ENCODE data around the gene RNF166.

Gene RNF166

DNA sequence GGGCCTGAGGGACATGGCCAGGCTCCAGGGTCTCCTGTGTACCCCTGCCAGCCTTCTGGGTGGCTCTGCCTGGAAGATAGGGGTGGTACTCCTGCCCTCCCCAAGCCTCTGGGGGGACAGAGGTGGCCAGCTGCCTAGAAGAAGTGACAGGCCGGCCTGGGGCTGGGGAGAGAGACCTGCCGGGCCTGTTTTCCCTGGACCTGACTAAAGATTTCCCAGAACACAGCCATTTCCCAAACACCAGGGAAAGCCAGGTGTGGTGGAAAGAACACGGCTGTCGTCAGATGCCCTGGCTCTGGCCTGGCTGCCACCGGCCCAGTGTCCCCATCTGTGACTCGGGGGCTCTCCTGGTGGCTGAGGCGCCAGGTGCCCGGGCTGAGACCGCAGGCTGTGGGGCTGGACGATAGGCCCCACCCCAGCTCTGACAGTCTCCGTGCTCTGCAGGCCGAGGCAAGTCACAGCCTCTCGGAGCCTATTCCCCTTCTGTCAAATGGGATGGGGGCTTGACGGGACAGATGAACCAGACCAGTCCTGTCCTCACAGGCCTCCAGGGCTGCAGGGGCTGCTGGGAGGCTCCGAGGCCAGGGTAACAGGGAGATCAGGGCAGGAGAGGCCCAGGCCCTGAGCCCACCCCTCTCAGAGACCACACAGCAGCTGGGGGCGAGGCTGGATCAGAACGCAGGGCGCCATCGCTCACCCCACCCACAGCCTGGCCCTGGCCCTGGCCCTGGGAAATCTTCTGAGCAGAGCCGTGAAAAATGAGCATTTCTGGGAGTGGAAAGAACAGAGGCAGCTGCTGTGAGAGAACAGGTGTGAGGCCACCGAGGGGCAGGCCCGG is 33.1 kb upstream of the RNF166 start:
- WGBS, 2 experiments: 89% methylated on average over 22 of the region's 22 CpGs
- Histone ChIP-seq H3K27me3 (ENCODE audit: control insufficient read depth, insufficient read depth, low read length, poor library complexity, severe bottlenecking) (no peaks in the 10 kb centered on the region), H3K4me1 (ENCODE audit: control insufficient read depth, insufficient read depth, low read length) (peaks cover 8% of the 10 kb centered on the region), H3K9me3 (ENCODE audit: control insufficient read depth, low read length) (no peaks in the 10 kb centered on the region), H3K27ac (ENCODE audit: insufficient read depth, low read depth, low read length, poor library complexity, severe bottlenecking) (no peak overlapping the region), H3K36me3 (ENCODE audit: control insufficient read depth, insufficient read depth, low read length) (no peaks in the 10 kb centered on the region), H3K4me3 (ENCODE audit: insufficient read depth, low read depth, low read length) (no peak overlapping the region)

DNA sequence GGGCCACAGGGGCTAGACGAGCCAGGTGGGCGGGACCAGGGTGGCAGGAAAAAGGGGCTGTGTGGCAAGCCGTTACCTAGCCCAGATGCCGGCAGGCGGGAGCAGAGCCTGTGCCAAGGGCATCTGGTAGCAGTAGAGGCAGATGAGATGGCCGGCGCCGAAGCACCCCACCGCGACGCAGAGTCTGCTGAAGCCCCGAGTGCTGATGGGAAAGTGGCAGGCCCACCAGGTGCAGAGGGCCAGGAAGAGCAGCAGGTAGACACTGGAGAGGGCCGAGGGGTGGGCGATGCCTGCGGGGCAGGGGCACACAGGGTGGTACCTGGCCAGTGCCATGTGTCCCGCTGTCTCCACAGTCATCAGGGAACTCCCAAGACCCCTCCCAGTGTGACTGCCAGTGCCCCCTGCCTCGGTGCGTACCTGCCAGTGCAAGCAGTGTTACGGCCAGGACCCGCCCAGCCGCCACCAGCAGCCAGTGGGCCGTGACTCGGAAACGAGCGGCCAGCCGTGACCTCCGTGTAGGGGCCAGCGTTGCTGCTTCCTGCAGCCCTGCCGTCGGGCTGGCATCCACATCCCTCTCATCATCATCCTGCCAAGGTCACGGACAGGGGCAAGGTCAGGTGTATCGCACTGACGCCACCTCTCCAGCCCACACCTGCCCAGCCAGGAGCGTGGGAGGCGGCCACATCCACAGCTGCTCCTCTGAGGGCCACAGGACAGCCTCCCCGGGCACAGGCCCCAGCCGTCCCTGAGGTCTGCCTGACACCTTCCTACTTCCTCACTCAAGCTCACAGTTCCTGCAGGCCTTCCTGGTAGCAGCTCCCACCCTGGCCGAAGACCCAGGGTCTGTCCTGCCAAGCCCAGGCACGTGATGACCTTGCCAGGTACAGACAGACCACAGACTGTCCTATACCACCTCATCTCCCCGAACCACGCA is 32.2 kb upstream of the RNF166 start:
- Histone ChIP-seq H3K4me3 (ENCODE audit: insufficient read depth, low read depth, low read length) (no peak overlapping the region), H3K36me3 (ENCODE audit: control insufficient read depth, insufficient read depth, low read length) (no peaks in the 10 kb centered on the region), H3K9me3 (ENCODE audit: control insufficient read depth, low read length) (no peaks in the 10 kb centered on the region), H3K4me1 (ENCODE audit: control insufficient read depth, insufficient read depth, low read length) (peaks cover under 1% of the 10 kb centered on the region), H3K27me3 (ENCODE audit: control insufficient read depth, insufficient read depth, low read length, poor library complexity, severe bottlenecking) (no peaks in the 10 kb centered on the region), H3K27ac (ENCODE audit: insufficient read depth, low read depth, low read length, poor library complexity, severe bottlenecking) (no peak overlapping the region)
- WGBS, 2 experiments: 93 to 95% methylated on average over 41 of the region's 41 CpGs

DNA sequence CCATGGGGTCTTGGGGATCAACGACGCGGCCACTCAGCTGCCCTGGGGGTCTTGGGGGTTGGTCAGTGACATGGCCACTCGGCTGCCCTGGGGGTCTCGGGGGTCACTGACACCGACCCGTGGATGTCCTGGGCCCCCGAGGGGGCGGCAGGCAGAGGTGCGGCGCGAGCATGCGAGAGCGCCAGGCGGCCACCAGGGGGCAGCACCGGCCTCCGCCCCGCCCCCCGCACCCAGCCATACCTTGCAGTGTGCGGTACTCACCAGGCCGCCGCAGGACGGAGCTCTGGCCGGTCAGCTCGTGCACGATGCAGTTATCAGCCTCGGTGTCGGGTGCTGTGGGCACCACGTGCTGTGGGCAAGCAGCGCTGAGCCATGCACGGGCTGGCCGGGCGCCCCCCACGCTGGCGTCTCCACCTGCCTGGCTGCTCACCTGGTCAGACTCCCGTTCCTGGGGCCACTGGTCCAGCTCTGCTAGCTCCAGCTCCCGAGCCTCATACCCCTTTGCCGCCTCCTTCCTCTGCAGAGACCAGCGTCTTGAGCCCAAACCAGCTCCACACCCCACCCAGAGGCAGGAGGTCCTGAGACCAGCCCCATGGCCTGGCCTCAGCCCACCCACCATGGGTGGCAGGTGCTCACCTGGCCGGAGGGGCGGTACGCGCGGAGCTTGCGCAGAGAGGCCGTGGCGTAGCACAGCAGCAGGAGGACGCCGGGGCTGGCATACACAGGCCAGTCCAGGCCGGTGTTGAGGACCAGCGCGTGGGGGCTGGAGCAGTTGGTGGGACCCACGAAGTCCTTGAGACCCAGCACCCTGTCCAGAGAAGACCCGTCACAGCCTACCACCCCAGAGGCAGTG is 31.3 kb upstream of the RNF166 start:
- H3K27ac ChIP-seq (ENCODE audit: insufficient read depth, low read depth, low read length, poor library complexity, severe bottlenecking): no peak overlapping the region
- H3K4me1 ChIP-seq (ENCODE audit: control insufficient read depth, insufficient read depth, low read length): no peaks in the 10 kb centered on the region
- H3K9me3 ChIP-seq (ENCODE audit: control insufficient read depth, low read length): no peaks in the 10 kb centered on the region
- H3K36me3 ChIP-seq (ENCODE audit: control insufficient read depth, insufficient read depth, low read length): no peaks in the 10 kb centered on the region
- 41 to 42% methylated on average over 54 of the region's 54 CpGs for WGBS, 2 experiments
- no peaks in the 10 kb centered on the region for H3K27me3 ChIP-seq (ENCODE audit: control insufficient read depth, insufficient read depth, low read length, poor library complexity, severe bottlenecking)
- no peak overlapping the region for H3K4me3 ChIP-seq (ENCODE audit: insufficient read depth, low read depth, low read length)

GRCh38 chr16:88736496-88736895 is 30.3 kb upstream of the RNF166 start:
- Histone ChIP-seq H3K36me3 (ENCODE audit: control insufficient read depth, insufficient read depth, low read length) (no peaks in the 10 kb centered on the region), H3K27ac (ENCODE audit: insufficient read depth, low read depth, low read length, poor library complexity, severe bottlenecking) (no peak overlapping the region), H3K4me3 (ENCODE audit: insufficient read depth, low read depth, low read length) (no peak overlapping the region), H3K4me1 (ENCODE audit: control insufficient read depth, insufficient read depth, low read length) (no peaks in the 10 kb centered on the region), H3K27me3 (ENCODE audit: control insufficient read depth, insufficient read depth, low read length, poor library complexity, severe bottlenecking) (no peaks in the 10 kb centered on the region), H3K9me3 (ENCODE audit: control insufficient read depth, low read length) (no peaks in the 10 kb centered on the region)
- WGBS, 2 experiments: 93 to 96% methylated on average over 21 of the region's 21 CpGs

DNA sequence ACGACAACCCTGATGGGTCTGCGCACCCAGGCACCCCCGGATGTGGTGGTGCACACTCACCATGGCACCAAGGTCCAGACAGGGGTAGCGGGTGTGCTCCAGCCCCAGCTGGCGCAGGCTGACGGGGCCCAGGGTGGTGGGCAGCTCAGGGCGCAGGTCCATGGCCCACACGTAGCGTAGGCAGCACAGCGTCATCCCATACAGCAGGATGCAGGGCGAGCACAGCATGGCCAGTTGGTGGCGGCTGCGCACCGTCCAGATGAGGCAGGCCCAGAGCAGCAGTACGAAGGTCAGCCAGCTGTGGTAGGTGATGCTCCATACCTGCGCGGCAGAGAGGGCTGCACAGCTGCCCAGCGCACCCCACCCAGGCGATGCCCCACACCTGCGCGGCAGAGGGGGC is 29.9 kb upstream of the RNF166 start:
- H3K36me3 ChIP-seq (ENCODE audit: control insufficient read depth, insufficient read depth, low read length): no peaks in the 10 kb centered on the region
- H3K27ac ChIP-seq (ENCODE audit: insufficient read depth, low read depth, low read length, poor library complexity, severe bottlenecking): no peak overlapping the region
- no peak overlapping the region for H3K4me3 ChIP-seq (ENCODE audit: insufficient read depth, low read depth, low read length)
- 95 to 96% methylated on average over 21 of the region's 21 CpGs for WGBS, 2 experiments
- H3K4me1 ChIP-seq (ENCODE audit: control insufficient read depth, insufficient read depth, low read length): no peaks in the 10 kb centered on the region
- no peaks in the 10 kb centered on the region for H3K27me3 ChIP-seq (ENCODE audit: control insufficient read depth, insufficient read depth, low read length, poor library complexity, severe bottlenecking)
- no peaks in the 10 kb centered on the region for H3K9me3 ChIP-seq (ENCODE audit: control insufficient read depth, low read length)

DNA sequence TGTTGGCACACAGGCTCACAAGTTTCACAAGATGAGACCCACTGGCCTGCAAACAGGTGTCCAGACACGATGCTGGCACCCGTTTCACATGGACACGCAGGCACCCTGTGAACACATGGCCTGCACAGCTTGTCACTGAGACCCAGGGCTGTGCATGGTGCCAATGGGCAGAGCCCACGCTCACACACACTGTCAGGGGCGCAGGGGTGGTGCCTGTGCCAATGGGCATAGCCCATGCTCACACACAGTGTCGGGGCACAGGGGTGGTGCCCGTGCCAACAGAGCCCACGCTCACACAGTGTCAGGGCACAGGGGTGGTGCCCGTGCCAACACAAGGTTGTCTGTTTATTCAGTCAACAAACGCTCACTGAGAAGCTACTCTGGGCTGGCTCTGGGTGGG is 29.4 kb upstream of the RNF166 start:
- H3K4me1 ChIP-seq (ENCODE audit: control insufficient read depth, insufficient read depth, low read length): no peaks in the 10 kb centered on the region
- H3K36me3 ChIP-seq (ENCODE audit: control insufficient read depth, insufficient read depth, low read length): no peaks in the 10 kb centered on the region
- no peaks in the 10 kb centered on the region for H3K9me3 ChIP-seq (ENCODE audit: control insufficient read depth, low read length)
- 93 to 95% methylated on average over 10 of the region's 10 CpGs for WGBS, 2 experiments
- no peak overlapping the region for H3K4me3 ChIP-seq (ENCODE audit: insufficient read depth, low read depth, low read length)
- H3K27me3 ChIP-seq (ENCODE audit: control insufficient read depth, insufficient read depth, low read length, poor library complexity, severe bottlenecking): no peaks in the 10 kb centered on the region
- H3K27ac ChIP-seq (ENCODE audit: insufficient read depth, low read depth, low read length, poor library complexity, severe bottlenecking): no peak overlapping the region

GRCh38 chr16:88735121-88735520 is 28.9 kb upstream of the RNF166 start:
- Histone ChIP-seq H3K4me3 (ENCODE audit: insufficient read depth, low read depth, low read length) (no peak overlapping the region), H3K4me1 (ENCODE audit: control insufficient read depth, insufficient read depth, low read length) (no peaks in the 10 kb centered on the region), H3K27me3 (ENCODE audit: control insufficient read depth, insufficient read depth, low read length, poor library complexity, severe bottlenecking) (no peaks in the 10 kb centered on the region), H3K9me3 (ENCODE audit: control insufficient read depth, low read length) (no peaks in the 10 kb centered on the region), H3K27ac (ENCODE audit: insufficient read depth, low read depth, low read length, poor library complexity, severe bottlenecking) (no peak overlapping the region), H3K36me3 (ENCODE audit: control insufficient read depth, insufficient read depth, low read length) (no peaks in the 10 kb centered on the region)
- 93% methylated on average over 16 of the region's 16 CpGs for WGBS, 2 experiments

- WGBS, 2 experiments: 94 to 95% methylated on average over 23 of the region's 23 CpGs
- no peak overlapping the region for H3K4me3 ChIP-seq (ENCODE audit: insufficient read depth, low read depth, low read length)
- H3K27me3 ChIP-seq (ENCODE audit: control insufficient read depth, insufficient read depth, low read length, poor library complexity, severe bottlenecking): no peaks in the 10 kb centered on the region
- no peaks in the 10 kb centered on the region for H3K9me3 ChIP-seq (ENCODE audit: control insufficient read depth, low read length)
- no peaks in the 10 kb centered on the region for H3K36me3 ChIP-seq (ENCODE audit: control insufficient read depth, insufficient read depth, low read length)
- no peaks in the 10 kb centered on the region for H3K4me1 ChIP-seq (ENCODE audit: control insufficient read depth, insufficient read depth, low read length)
- no peak overlapping the region for H3K27ac ChIP-seq (ENCODE audit: insufficient read depth, low read depth, low read length, poor library complexity, severe bottlenecking)
Observed at GRCh38 chr16:88734361-88734728, 28.1 kb upstream of the RNF166 start.

- Histone ChIP-seq H3K27ac (ENCODE audit: insufficient read depth, low read depth, low read length, poor library complexity, severe bottlenecking) (no peak overlapping the region), H3K36me3 (ENCODE audit: control insufficient read depth, insufficient read depth, low read length) (no peaks in the 10 kb centered on the region), H3K9me3 (ENCODE audit: control insufficient read depth, low read length) (no peaks in the 10 kb centered on the region), H3K4me3 (ENCODE audit: insufficient read depth, low read depth, low read length) (no peak overlapping the region), H3K27me3 (ENCODE audit: control insufficient read depth, insufficient read depth, low read length, poor library complexity, severe bottlenecking) (no peaks in the 10 kb centered on the region), H3K4me1 (ENCODE audit: control insufficient read depth, insufficient read depth, low read length) (no peaks in the 10 kb centered on the region)
- WGBS, 2 experiments: 93% methylated on average over 27 of the region's 27 CpGs
Observed at GRCh38 chr16:88733630-88734360, 27.6 kb upstream of the RNF166 start.
